ENCODE data around the gene LITAF. TPM values are rescaled to one million over a fixed set of nuclear protein-coding genes. Genes with fewer than 3 reads are reported as not detected.

Gene LITAF
- polyA plus RNA-seq, 3 donors, result 67.9 to 118 (median 69.0) TPM

- Mint-ChIP-seq H3K27me3 (ENCODE audit: low read depth in 3 of 3) (peaks cover 0 to 25% (median 1%) of the 10 kb centered on the region in 3 donors), H3K4me3 (peak overlapping the region; percentile 16 to 68), H3K4me1 (peaks cover 72% of the 10 kb centered on the region), H3K36me3 (peaks cover 0 to 6% of the 10 kb centered on the region in 2 donors), H3K27ac (peak overlapping the region; percentile 54 to 95 (median 66)), H3K9me3 (peaks cover 0 to 3% (median 0%) of the 10 kb centered on the region in 7 donors)
- Histone ChIP-seq H3K79me2 (ENCODE audit: insufficient read depth, low read length) (no peaks in the 10 kb centered on the region), H4K20me1 (ENCODE audit: insufficient read depth, low read length) (no peaks in the 10 kb centered on the region), H3K36me3 (replicated peaks in 1 of 2; ENCODE audit: control insufficient read depth in 1 of 2, insufficient read depth in 2 of 2, low read length in 2 of 2) (no peaks in the 10 kb centered on the region), H3K9ac (ENCODE audit: insufficient read depth, low read length, poor library complexity, severe bottlenecking) (no peak overlapping the region), H3K27ac (ENCODE audit: low read depth in 1 of 2, low read length in 2 of 2) (peak overlapping the region; percentile 29 to 39), H3K9me3 (replicated peaks in 1 of 2; ENCODE audit: control insufficient read depth in 1 of 2, insufficient read depth in 1 of 2, low read length in 2 of 2) (no peaks in the 10 kb centered on the region), H3K4me2 (replicated peaks; ENCODE audit: extremely low read depth, low read length, poor library complexity, severe bottlenecking) (peak overlapping the region; percentile 8), H3K4me1 (ENCODE audit: control insufficient read depth in 1 of 2, insufficient read depth in 2 of 2, low read length in 2 of 2) (peaks cover 65 to 70% of the 10 kb centered on the region in 2 donors), H2AFZ (ENCODE audit: insufficient read depth, low read depth, low read length, poor library complexity, severe bottlenecking) (no peak overlapping the region), H3K27me3 (ENCODE audit: control insufficient read depth in 2 of 2, insufficient read depth in 2 of 2, low read length in 2 of 2) (no peaks in the 10 kb centered on the region), H3K4me3 (replicated peaks in 1 of 3; ENCODE audit: low read depth in 2 of 3, low read length in 3 of 3) (no peak overlapping the region)
- no peak for TF ChIP-seq CTCF (IDR thresholded peaks at IDR 0.05)
- intact Hi-C loops (cut with micrococcal nuclease), result loop anchor here in 1 of 2 donors (5.0 kb wide), 1 partner anchor 52 kb away; no protein-coding TSS in a partner anchor
- DNase-seq, result peak; percentile 70 to 80 (median 73)
- 7% methylated on average over 20 of the region's 23 CpGs for WGBS (ENCODE audit: insufficient coverage)
Measured at GRCh38 chr16:11629071-11630030, 42.6 kb upstream of the LITAF start.

- no peak overlapping the region for H3K4me2 ChIP-seq (replicated peaks; ENCODE audit: extremely low read depth, low read length, poor library complexity, severe bottlenecking)
- no peaks in the 10 kb centered on the region for H3K79me2 ChIP-seq (ENCODE audit: insufficient read depth, low read length)
- no peak for DNase-seq
- peaks cover 0 to 3% (median 0%) of the 10 kb centered on the region in 7 donors for H3K9me3 Mint-ChIP-seq
- no peak overlapping the region for H3K9ac ChIP-seq (ENCODE audit: insufficient read depth, low read length, poor library complexity, severe bottlenecking)
- H2AFZ ChIP-seq (ENCODE audit: insufficient read depth, low read depth, low read length, poor library complexity, severe bottlenecking), result no peak overlapping the region
- peaks cover 0 to 6% of the 10 kb centered on the region in 2 donors for H3K36me3 Mint-ChIP-seq
- 64% methylated on average over 9 of the region's 15 CpGs for WGBS (ENCODE audit: insufficient coverage)
- H3K36me3 ChIP-seq (replicated peaks in 1 of 2; ENCODE audit: control insufficient read depth in 1 of 2, insufficient read depth in 2 of 2, low read length in 2 of 2), result no peaks in the 10 kb centered on the region
- no peak overlapping the region for H3K27ac ChIP-seq (ENCODE audit: low read depth in 1 of 2, low read length in 2 of 2)
- peak overlapping the region in 2 of 7 donors; percentile 28 to 88 for H3K27ac Mint-ChIP-seq
- TF ChIP-seq CTCF (IDR thresholded peaks at IDR 0.05), result no peak
- no peaks in the 10 kb centered on the region for H3K27me3 ChIP-seq (ENCODE audit: control insufficient read depth in 2 of 2, insufficient read depth in 2 of 2, low read length in 2 of 2)
- no peak overlapping the region for H3K4me3 Mint-ChIP-seq
- no peaks in the 10 kb centered on the region for H3K9me3 ChIP-seq (replicated peaks in 1 of 2; ENCODE audit: control insufficient read depth in 1 of 2, insufficient read depth in 1 of 2, low read length in 2 of 2)
- no peaks in the 10 kb centered on the region for H4K20me1 ChIP-seq (ENCODE audit: insufficient read depth, low read length)
- no peak overlapping the region for H3K4me3 ChIP-seq (replicated peaks in 1 of 3; ENCODE audit: low read depth in 2 of 3, low read length in 3 of 3)
- intact Hi-C loops (cut with micrococcal nuclease), result loop anchor here in 1 of 2 donors (1.0 kb wide), 1 partner anchor 8 kb away; no protein-coding TSS in a partner anchor
- H3K4me1 Mint-ChIP-seq, result peaks cover 67% of the 10 kb centered on the region
- peaks cover 59 to 66% of the 10 kb centered on the region in 2 donors for H3K4me1 ChIP-seq (ENCODE audit: control insufficient read depth in 1 of 2, insufficient read depth in 2 of 2, low read length in 2 of 2)
- peaks cover 0 to 24% (median 1%) of the 10 kb centered on the region in 3 donors for H3K27me3 Mint-ChIP-seq (ENCODE audit: low read depth in 3 of 3)
Measured at GRCh38 chr16:11627822-11628457, 41.2 kb upstream of the LITAF start.

All from CD14-positive monocyte (primary cell).